ENCODE data around the gene ZFAND3.
A peak's percentile ranks its signal among the peaks of the same experiment; 100 is the strongest.

ZFAND3 gene

DNA sequence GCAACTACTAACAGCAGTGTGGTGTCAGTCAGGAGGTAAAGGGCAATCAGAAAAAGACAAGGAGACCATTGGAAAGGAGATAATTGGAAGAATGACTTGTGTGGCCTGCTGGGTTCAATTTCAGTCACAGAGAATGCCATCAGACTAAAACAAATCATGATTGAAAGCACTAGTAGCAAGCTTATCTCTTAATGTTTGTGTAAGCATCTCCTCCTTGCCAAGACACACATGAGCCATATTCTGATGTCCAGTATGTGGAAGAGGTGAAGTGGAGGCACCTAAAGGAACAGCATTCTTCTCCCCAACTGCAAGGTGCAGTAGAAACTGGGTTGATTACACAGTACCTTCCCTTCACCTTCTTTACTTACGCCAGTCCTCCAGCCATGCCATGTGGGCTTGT, 287.5 kb downstream of the ZFAND3 start:
- no peak for DNase-seq
- TF ChIP-seq, protein P1, sequence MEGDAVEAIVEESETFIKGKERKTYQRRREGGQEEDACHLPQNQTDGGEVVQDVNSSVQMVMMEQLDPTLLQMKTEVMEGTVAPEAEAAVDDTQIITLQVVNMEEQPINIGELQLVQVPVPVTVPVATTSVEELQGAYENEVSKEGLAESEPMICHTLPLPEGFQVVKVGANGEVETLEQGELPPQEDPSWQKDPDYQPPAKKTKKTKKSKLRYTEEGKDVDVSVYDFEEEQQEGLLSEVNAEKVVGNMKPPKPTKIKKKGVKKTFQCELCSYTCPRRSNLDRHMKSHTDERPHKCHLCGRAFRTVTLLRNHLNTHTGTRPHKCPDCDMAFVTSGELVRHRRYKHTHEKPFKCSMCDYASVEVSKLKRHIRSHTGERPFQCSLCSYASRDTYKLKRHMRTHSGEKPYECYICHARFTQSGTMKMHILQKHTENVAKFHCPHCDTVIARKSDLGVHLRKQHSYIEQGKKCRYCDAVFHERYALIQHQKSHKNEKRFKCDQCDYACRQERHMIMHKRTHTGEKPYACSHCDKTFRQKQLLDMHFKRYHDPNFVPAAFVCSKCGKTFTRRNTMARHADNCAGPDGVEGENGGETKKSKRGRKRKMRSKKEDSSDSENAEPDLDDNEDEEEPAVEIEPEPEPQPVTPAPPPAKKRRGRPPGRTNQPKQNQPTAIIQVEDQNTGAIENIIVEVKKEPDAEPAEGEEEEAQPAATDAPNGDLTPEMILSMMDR (IDR thresholded peaks at IDR 0.05; ENCODE audit: low read depth, low read length): no peak

DNA sequence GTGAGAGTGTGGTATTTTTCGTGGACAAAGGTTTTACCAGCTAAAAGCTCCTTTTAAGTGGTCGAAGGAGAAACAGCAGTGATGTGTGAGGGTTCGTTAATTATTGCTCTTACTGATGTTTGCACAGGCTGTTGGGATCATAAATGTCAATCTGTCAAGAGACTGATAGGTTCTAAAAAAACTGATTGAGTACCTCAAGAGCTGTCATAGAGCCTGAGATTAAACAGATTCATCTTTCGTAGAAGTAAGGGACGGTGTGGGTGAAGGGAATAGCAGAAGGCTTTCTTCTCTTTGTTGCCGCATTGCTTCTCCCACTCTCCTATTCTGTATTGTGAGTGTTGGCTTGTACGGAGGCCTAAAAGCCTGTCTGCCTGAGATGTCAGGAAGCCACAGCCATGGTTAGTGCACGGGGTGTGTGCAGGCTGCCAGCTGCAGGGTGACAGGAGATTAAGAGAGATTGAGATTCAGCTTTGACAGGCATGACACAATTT, 291.0 kb downstream of the ZFAND3 start:
- TF ChIP-seq, protein P1 (IDR thresholded peaks at IDR 0.05; ENCODE audit: low read depth, low read length): no peak
- Histone ChIP-seq H3K4me3 (ENCODE audit: low read depth, low read length) (no peak overlapping the region), H3K36me3 (peaks cover 13% of the 10 kb centered on the region), H3K9me3 (ENCODE audit: severe bottlenecking) (no peaks in the 10 kb centered on the region), H3K27me3 (ENCODE audit: insufficient read depth, low read depth, severe bottlenecking) (no peaks in the 10 kb centered on the region), H3K27ac (peak overlapping the region; percentile 1; the same call in 1 of the 2 replicates)
- peak; percentile 72 for DNase-seq

More for the DNA sequence above, 287.5 kb downstream of the ZFAND3 start:
- Histone ChIP-seq H3K27me3 (ENCODE audit: insufficient read depth, low read depth, severe bottlenecking) (no peaks in the 10 kb centered on the region), H3K36me3 (peaks cover 13% of the 10 kb centered on the region), H3K9me3 (ENCODE audit: severe bottlenecking) (no peaks in the 10 kb centered on the region), H3K4me3 (ENCODE audit: low read depth, low read length) (no peak overlapping the region), H3K27ac (no peak overlapping the region)

DNA sequence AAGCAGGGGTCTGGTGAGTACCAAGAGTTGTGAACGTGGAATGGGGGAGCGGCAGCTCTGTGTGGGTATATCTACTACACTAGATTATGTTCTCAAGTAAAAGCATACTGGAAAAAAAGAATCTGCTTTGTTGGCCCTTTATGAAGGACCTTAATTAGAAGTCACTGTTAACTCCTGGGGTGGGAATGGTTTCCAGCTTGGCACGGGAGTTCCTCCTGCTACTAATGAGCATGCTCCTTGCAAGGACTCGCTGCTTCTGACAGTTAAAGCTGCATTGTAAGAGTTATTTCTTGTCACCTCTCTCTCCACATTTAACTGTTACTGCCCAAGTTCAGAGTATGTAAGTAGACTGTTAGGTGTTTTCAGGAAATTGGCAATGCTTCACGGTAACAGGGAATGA, 292.7 kb downstream of the ZFAND3 start:
- H3K27me3 ChIP-seq (ENCODE audit: insufficient read depth, low read depth, severe bottlenecking): no peaks in the 10 kb centered on the region
- peaks cover 4% of the 10 kb centered on the region for H3K36me3 ChIP-seq
- DNase-seq: no peak
- no peaks in the 10 kb centered on the region for H3K9me3 ChIP-seq (ENCODE audit: severe bottlenecking)
- H3K4me3 ChIP-seq (ENCODE audit: low read depth, low read length): no peak overlapping the region
- TF ChIP-seq, protein P1 (IDR thresholded peaks at IDR 0.05; ENCODE audit: low read depth, low read length): no peak
- no peak overlapping the region for H3K27ac ChIP-seq

DNA sequence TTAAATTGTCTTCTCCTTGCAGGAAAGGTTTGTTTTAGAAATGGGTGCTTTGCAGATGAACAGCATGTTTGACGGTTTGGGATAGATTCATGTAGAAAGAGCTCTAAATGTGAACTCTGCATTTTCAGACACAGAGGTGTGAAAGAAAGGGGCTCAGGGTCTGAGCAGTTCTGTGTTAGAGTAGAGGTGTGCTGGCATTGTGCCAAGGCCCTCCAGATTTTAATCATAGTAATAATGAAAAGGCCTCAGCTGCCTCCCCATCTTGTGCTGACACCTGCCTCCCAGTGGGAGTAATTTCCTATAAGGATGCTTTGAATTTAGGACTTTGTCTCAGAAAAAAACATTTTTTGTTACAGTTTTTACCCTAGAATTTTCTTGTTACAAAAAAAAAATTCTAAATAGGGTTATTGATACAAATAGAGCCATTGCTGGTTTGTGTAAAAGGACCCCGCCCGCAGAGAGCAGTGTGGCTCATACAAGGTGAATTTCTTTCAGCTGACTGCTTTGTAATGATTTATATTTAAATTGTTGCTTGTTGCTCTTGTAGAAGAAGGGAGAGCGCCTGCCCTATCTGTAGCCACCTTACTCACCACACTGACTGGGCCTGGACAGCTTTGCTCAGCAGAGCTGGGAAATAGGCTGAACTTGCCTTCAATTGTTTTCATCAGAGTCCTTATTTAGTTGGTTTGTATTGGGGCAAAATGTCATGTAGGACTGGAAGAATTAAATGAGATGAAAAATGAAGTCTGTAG, 294.5 kb downstream of the ZFAND3 start:
- Histone ChIP-seq H3K27me3 (ENCODE audit: insufficient read depth, low read depth, severe bottlenecking) (no peaks in the 10 kb centered on the region), H3K36me3 (peaks cover 7% of the 10 kb centered on the region; the same call in 1 of the 2 replicates), H3K9me3 (ENCODE audit: severe bottlenecking) (no peaks in the 10 kb centered on the region), H3K27ac (no peak overlapping the region), H3K4me3 (ENCODE audit: low read depth, low read length) (no peak overlapping the region)
- no peak for DNase-seq
- TF ChIP-seq, protein P1 (IDR thresholded peaks at IDR 0.05; ENCODE audit: low read depth, low read length): no peak

DNA sequence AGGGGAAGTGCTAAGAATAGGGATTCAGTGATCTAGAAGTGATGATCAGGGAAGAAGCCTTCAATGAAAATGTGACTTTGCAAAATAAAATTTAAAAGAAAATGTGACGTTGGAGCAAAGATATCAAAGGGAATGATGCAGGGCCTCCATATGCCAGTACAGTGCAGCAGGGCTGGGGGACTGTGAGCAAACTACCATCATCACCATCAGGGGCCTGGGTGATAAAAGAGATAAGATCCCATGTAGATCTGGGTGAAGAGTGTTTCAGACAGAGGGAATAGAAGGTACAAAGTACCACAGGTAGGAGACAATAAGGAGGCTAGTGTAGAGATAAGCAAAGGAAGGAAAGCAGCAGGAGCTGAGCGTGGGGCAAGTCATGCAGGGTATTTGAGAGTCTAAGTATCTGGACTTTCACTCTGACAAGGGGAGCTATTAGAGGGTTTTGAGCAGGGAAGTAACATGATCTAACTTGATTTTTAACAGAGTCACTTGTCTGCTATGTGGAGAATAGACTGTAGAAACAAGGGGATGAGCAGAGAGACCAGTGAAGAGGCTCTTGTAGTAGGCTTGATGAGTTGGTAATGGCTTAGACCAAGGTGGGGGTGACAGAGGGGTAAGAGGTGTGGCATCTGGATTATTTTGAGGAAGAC, 295.6 kb downstream of the ZFAND3 start:
- Histone ChIP-seq H3K36me3 (peaks cover 13% of the 10 kb centered on the region), H3K27me3 (ENCODE audit: insufficient read depth, low read depth, severe bottlenecking) (no peaks in the 10 kb centered on the region), H3K27ac (no peak overlapping the region), H3K9me3 (ENCODE audit: severe bottlenecking) (no peaks in the 10 kb centered on the region), H3K4me3 (ENCODE audit: low read depth, low read length) (no peak overlapping the region)
- no peak for DNase-seq
- TF ChIP-seq, protein P1 (IDR thresholded peaks at IDR 0.05; ENCODE audit: low read depth, low read length): no peak

Measured in WERI-Rb-1 (cell line).